ENCODE data around the gene PRKCZ. TPM values are rescaled to one million over a fixed set of nuclear protein-coding genes. Genes with fewer than 3 reads are reported as not detected.
A peak's percentile ranks its signal among the peaks of the same experiment; 100 is the strongest.

Gene PRKCZ
- total and polyA plus RNA-seq, 9 of the 15 experiments (the other 6 are each of a cell fraction or from before 2014, with no cell fraction given) = 0.07 to 3.1 (median 1.3) TPM

DNA sequence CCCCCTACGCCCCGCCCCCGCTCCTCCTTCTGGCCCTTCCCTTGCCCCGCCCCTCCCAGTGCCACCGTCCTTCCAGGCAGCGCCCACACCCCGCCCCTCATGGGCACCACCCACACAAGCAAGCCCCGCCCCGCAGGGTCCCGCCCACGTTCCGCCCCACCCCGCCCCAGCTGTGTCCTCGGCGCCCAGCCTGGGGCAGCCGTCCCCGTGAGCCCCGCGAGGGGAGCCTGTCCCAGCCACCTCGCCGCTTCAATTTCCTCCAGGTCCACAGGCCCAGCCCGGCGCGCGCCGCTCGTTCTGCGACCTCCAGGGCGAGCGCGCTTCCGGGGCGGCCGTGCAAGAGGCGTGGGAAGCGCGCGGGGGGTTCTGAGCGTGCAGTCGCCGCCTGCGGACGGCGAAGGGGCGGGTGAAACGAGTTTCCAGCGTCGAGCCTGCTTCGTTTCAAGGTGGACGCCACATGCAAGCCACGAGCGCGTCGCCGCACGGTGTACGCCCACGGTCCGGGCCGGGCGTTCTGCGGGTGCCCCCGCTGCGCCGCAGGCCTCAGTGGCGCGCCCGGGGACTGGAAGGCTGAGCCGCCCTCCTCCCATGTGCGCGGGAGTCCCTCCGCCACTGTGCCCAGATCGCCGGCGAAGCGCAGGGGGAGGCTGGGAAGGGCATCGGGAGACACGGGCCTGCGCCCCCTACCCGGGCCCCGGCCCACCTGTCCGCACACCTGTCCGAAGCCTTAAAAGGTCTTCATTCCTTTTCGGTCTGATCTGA is 155.2 kb downstream of the PRKCZ start (continued):
- TF ChIP-seq ZNF143 (CRISPR knock-in tag; IDR thresholded peaks at IDR 0.05) (no peak), KAT7 (CRISPR knock-in tag; IDR thresholded peaks at IDR 0.05; ENCODE audit: borderline replicate concordance) (0 out of 2 replicates have a peak, but pooled peaks have one; percentile 64), NBN (IDR thresholded peaks at IDR 0.05; ENCODE audit: low read depth) (peak; percentile 21; the same call in 1 of the 2 replicates), ZNF668 (CRISPR knock-in tag; IDR thresholded peaks at IDR 0.05) (no peak; the same call in 1 of the 2 replicates), ZC3H4 (CRISPR knock-in tag; IDR thresholded peaks at IDR 0.05; ENCODE audit: borderline replicate concordance) (0 out of 2 replicates have a peak, but pooled peaks have one; percentile 0), HMG20A (CRISPR knock-in tag; conservative IDR thresholded peaks at IDR 0.05) (no peak), ZFPM2 (CRISPR knock-in tag; IDR thresholded peaks at IDR 0.05) (no peak), SREBF2 (CRISPR knock-in tag; IDR thresholded peaks at IDR 0.05) (no peak), SRF (CRISPR knock-in tag; IDR thresholded peaks at IDR 0.05) (no peak)
- TF ChIP-seq, protein P1, sequence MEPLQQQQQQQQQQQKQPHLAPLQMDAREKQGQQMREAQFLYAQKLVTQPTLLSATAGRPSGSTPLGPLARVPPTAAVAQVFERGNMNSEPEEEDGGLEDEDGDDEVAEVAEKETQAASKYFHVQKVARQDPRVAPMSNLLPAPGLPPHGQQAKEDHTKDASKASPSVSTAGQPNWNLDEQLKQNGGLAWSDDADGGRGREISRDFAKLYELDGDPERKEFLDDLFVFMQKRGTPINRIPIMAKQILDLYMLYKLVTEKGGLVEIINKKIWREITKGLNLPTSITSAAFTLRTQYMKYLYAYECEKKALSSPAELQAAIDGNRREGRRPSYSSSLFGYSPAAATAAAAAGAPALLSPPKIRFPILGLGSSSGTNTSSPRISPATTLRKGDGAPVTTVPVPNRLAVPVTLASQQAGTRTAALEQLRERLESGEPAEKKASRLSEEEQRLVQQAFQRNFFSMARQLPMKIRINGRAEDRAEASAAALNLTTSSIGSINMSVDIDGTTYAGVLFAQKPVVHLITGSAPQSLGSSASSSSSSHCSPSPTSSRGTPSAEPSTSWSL (CRISPR knock-in tag; IDR thresholded peaks at IDR 0.05; ENCODE audit: borderline replicate concordance) = 0 out of 2 replicates have a peak, but pooled peaks have one; percentile 18
- TF ChIP-seq, protein P2, sequence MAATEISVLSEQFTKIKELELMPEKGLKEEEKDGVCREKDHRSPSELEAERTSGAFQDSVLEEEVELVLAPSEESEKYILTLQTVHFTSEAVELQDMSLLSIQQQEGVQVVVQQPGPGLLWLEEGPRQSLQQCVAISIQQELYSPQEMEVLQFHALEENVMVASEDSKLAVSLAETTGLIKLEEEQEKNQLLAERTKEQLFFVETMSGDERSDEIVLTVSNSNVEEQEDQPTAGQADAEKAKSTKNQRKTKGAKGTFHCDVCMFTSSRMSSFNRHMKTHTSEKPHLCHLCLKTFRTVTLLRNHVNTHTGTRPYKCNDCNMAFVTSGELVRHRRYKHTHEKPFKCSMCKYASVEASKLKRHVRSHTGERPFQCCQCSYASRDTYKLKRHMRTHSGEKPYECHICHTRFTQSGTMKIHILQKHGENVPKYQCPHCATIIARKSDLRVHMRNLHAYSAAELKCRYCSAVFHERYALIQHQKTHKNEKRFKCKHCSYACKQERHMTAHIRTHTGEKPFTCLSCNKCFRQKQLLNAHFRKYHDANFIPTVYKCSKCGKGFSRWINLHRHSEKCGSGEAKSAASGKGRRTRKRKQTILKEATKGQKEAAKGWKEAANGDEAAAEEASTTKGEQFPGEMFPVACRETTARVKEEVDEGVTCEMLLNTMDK (IDR thresholded peaks at IDR 0.05; ENCODE audit: borderline replicate concordance, insufficient read depth, low read depth, low read length, poor library complexity, severe bottlenecking) = peak; percentile 48
- TF ChIP-seq, protein P3, sequence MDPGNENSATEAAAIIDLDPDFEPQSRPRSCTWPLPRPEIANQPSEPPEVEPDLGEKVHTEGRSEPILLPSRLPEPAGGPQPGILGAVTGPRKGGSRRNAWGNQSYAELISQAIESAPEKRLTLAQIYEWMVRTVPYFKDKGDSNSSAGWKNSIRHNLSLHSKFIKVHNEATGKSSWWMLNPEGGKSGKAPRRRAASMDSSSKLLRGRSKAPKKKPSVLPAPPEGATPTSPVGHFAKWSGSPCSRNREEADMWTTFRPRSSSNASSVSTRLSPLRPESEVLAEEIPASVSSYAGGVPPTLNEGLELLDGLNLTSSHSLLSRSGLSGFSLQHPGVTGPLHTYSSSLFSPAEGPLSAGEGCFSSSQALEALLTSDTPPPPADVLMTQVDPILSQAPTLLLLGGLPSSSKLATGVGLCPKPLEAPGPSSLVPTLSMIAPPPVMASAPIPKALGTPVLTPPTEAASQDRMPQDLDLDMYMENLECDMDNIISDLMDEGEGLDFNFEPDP (CRISPR knock-in tag; IDR thresholded peaks at IDR 0.05) = no peak
- TF ChIP-seq, protein P4, sequence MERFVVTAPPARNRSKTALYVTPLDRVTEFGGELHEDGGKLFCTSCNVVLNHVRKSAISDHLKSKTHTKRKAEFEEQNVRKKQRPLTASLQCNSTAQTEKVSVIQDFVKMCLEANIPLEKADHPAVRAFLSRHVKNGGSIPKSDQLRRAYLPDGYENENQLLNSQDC (CRISPR knock-in tag; IDR thresholded peaks at IDR 0.05) = no peak
